ENCODE data around the gene CTTNBP2NL. TPM values are rescaled to one million over a fixed set of nuclear protein-coding genes. Genes with fewer than 3 reads are reported as not detected.

CTTNBP2NL gene
- total RNA-seq, 4 donors from 2014 or later = 25.9 to 59.4 (median 49.3) TPM

DNA sequence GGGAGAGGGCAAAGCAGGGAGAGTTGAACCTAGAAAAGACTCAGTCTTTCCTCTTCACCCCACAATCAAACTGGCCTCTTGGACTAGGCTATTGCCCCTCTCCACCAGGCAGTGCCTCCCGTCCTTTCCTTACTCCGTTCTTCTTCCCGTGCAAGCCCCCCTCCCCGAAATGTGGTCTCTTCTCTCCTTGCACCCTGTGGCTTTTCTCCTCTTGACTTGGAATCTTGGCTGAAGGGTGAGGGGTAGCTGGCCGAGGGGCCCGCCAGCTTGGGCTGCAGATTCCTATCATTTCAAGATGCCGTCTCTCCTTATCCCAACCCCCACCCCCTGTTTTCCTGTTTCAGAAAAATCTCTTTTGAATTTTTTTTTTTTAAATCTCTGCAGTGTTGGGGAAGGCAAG lies 114.3 kb downstream of the CTTNBP2NL start:
- Histone ChIP-seq H3K9me3 (no peaks in the 10 kb centered on the region), H3K27ac (no peak overlapping the region), H3K36me3 (no peaks in the 10 kb centered on the region), H3K4me3 (peak overlapping the region; percentile 62), H3K4me1 (peaks cover 34% of the 10 kb centered on the region), H3K27me3 (peaks cover 11% of the 10 kb centered on the region)
- TF ChIP-seq POLR2AphosphoS5 (IDR thresholded peaks at IDR 0.05) (no peak), EP300 (IDR thresholded peaks at IDR 0.05) (no peak), POLR2A (IDR thresholded peaks at IDR 0.05) (no peak)
- TF ChIP-seq, protein P1, sequence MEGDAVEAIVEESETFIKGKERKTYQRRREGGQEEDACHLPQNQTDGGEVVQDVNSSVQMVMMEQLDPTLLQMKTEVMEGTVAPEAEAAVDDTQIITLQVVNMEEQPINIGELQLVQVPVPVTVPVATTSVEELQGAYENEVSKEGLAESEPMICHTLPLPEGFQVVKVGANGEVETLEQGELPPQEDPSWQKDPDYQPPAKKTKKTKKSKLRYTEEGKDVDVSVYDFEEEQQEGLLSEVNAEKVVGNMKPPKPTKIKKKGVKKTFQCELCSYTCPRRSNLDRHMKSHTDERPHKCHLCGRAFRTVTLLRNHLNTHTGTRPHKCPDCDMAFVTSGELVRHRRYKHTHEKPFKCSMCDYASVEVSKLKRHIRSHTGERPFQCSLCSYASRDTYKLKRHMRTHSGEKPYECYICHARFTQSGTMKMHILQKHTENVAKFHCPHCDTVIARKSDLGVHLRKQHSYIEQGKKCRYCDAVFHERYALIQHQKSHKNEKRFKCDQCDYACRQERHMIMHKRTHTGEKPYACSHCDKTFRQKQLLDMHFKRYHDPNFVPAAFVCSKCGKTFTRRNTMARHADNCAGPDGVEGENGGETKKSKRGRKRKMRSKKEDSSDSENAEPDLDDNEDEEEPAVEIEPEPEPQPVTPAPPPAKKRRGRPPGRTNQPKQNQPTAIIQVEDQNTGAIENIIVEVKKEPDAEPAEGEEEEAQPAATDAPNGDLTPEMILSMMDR (IDR thresholded peaks at IDR 0.05) = no peak
- DNase-seq (ENCODE audit: low spot score in 2 of 2) = no peak
- WGBS = 84% methylated on average over 7 of the region's 7 CpGs

Other genes with a start within 250 kb of the CTTNBP2NL start
- 10 to 100 TPM; 18.6 to 57.9 (median 38.8) TPM for gene WNT2B, start 112.8 kb downstream of the CTTNBP2NL start, total RNA-seq
- 10 to 100 TPM; 16.2 to 40.7 (median 29.4) TPM for gene ST7L, start 222.9 kb downstream of the CTTNBP2NL start, total RNA-seq
- 100 to 1,000 TPM; 134 to 218 (median 200) TPM for gene CAPZA1, start 223.6 kb downstream of the CTTNBP2NL start, total RNA-seq

Measured in suprapubic skin (tissue), 4 donors.